HUES48 (cell line): ENCODE data around the gene DAPK3.
"Not testable (repeated sequence)": the region's sequence is repeated elsewhere in the genome, so short reads cannot be mapped to it uniquely, and the experiment has no call there.

Experiments
- H3K27ac ChIP-seq: one replicate; pipeline ENCODE4 v1.7.0; 2013; ENCODE audit warnings: low read depth, low read length, inconsistent platforms
- H3K27me3 ChIP-seq: 2 replicates; pipeline ENCODE4 v1.6.1; 2013; ENCODE audit warnings: mild to moderate bottlenecking, low read length; ENCODE audit not compliant: control insufficient read depth, insufficient read depth
- H3K36me3 ChIP-seq: 2 replicates; pipeline ENCODE4 v1.6.1; 2013; ENCODE audit warnings: low read length; ENCODE audit not compliant: control insufficient read depth, insufficient read depth
- H3K4me1 ChIP-seq: 2 replicates; pipeline ENCODE4 v1.6.1; 2013; ENCODE audit warnings: mild to moderate bottlenecking, low read length; ENCODE audit not compliant: control insufficient read depth, insufficient read depth
- H3K4me3 ChIP-seq: 2 replicates; pipeline ENCODE4 v1.5.1; 2013; ENCODE audit warnings: mild to moderate bottlenecking, low read depth, low read length
- H3K9ac ChIP-seq: 2 replicates; pipeline ENCODE4 v1.6.1; 2013; ENCODE audit warnings: mild to moderate bottlenecking, low read depth, low read length, moderate library complexity
- H3K9me3 ChIP-seq: 2 replicates; pipeline ENCODE4 v1.6.1; 2013; ENCODE audit warnings: low read length; ENCODE audit not compliant: control insufficient read depth, insufficient read depth

DAPK3 gene

DNA sequence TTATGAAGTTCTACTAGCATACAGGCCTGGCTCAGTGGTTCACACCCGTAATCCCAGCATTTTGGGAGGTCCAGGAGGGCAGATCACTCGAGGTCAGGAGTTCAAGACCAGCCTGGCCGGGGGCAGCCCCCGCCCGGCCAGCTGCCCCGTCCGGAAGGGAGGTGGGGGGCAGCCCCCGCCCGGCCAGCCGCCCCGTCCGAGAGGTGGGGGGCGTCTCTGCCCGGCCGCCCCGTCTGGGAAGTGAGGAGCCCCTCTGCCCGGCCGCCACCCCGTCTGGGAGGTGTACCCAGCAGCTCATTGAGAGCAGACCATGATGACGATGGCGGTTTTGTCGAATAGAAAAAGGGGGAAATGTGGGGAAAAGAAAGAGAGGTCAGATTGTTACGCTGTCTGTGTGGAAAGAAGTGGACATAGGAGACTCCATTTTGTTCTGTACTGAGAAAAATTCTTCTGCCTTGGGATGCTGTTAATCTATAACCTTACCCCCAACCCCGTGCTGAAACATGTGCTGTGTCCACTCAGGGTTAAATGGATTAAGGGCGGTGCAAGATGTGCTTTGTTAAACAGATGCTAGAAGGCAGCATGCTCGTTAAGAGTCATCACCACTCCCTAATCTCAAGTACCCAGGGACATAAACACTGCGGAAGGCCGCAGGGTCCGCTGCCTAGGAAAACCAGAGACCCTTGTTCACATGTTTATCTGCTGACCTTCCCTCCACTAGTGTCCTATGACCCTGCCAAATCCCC is 27.9 kb upstream of the DAPK3 start:
- not testable (repeated sequence) for H3K9ac ChIP-seq, H3K4me1 ChIP-seq, H3K36me3 ChIP-seq, H3K4me3 ChIP-seq, H3K9me3 ChIP-seq, H3K27me3 ChIP-seq, H3K27ac ChIP-seq

DNA sequence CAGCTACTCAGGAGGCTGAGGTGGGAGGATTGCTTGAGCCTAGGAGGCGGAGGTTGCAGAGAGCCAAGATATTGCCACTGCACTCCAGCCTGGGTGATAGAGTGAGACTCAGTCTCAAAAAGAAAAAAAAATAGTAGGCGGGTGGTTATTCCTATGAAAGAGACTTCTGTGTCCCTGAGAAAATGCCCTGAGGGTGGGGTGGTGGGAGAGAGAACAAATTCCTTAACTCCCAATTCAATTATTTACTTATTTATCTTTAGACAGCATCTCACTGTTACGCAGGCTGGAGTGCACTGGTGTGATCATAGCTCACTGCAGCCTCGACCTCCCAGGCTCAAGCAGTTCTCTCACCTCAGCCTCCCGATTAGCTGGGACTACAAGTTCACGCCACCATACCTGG is 24.7 kb upstream of the DAPK3 start:
- Histone ChIP-seq H3K9ac (no peak overlapping the region), H3K36me3 (no peaks in the 10 kb centered on the region), H3K27me3 (no peaks in the 10 kb centered on the region), H3K27ac (no peak overlapping the region), H3K9me3 (no peaks in the 10 kb centered on the region), H3K4me1 (no peaks in the 10 kb centered on the region), H3K4me3 (no peak overlapping the region)

DNA sequence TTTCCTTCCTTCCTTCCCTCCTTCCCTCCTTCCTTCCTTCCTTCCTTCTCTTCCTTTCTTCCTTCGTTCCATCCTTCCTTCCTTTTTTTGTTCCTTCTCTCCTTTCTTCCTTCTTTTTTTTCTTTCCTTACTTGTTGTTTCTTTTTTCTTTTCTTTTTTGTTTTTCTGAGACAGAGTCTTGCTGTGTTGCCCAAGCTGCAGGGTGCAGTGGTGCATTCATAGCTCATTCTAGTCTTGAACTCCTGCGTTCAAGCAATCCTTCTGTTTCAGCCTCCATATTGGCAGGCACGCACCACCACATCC is 19.9 kb upstream of the DAPK3 start:
- Histone ChIP-seq H3K27ac (no peak overlapping the region), H3K36me3 (no peaks in the 10 kb centered on the region), H3K9me3 (no peaks in the 10 kb centered on the region), H3K4me3 (no peak overlapping the region), H3K9ac (no peak overlapping the region), H3K27me3 (0 out of 2 replicates have a peak, but pooled peaks cover 1% of the 10 kb centered on the region), H3K4me1 (peaks cover 13% of the 10 kb centered on the region)

DNA sequence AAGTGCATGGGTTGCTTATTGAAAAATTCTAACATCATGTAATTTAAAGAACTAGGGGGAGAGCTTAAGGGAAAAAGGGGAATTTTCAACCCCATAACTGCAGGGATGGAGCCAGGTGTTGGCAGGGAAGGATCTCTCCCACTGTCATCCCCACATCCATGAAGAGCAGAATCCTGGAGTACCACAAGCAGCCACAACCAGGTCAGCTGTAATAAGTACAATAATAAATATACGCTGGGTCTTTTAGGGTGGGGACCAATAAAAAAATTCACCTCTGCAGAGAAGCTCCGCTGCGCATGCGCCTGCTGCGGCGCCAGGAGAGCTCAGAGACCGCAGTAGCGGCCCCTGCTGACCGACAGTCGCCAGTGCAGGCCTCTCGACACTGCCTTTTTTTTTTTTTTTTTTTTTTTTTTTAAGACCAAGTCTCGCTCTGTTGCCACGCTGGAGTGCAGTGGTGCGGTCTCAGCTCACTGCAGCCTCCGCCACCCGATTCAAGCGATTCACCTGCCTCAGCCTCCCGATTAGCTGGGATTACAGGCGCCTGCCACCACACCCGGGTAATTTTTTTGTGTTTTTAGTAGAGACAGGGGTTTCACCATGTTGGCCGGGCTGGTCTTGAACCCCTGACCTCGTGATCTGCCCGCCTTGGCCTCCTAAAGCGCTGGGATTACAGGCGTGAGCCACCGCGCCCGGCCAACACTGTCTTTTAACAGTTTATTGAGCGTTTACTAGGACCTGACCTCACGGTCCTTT is 16.9 kb upstream of the DAPK3 start:
- peak overlapping the region; percentile 96 for H3K4me3 ChIP-seq

DNA sequence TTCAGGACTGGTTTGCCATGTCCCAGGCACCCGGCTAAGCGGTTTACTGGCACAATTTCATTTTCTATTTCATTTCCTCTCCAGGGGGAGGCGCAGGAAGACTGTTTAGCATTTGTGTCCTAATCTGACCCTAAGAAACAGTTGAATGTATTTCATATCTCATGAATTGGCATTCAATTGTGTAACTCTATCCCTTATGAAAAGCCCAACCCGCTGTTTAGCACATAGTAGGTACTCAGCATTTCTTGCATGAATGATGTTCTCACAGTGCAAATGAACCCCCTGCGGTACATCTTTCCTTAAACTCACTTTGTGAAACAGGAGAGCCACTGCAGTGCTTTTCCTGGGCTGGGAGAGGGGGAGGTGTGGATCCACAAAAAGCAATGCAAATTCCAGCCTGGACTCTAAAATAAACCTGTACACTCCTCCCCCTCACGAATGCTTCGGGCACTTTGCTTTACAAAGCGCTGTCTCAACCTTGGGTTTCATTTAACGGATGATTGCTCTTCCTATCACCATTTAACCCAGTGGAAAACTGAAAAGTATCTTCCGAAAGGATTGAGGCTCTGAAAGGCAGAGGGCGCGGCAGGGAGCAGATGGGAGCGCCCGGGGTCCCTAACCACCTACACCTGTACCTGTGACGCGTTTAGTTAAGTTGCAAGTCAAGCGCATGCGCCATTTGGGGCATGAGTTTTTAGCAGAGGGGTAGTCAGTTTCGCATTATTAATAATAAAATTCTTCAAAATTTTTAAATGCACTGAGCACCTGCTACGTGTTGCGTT is 15.6 kb upstream of the DAPK3 start:
- Histone ChIP-seq H3K4me1 (peaks cover 23% of the 10 kb centered on the region), H3K36me3 (peaks cover 31% of the 10 kb centered on the region), H3K9me3 (no peaks in the 10 kb centered on the region), H3K9ac (no peak overlapping the region), H3K27me3 (0 out of 2 replicates have a peak, but pooled peaks cover 3% of the 10 kb centered on the region), H3K27ac (peak overlapping the region; percentile 48), H3K4me3 (peak overlapping the region; percentile 96)

More for the DNA sequence above, 16.9 kb upstream of the DAPK3 start:
- Histone ChIP-seq H3K27me3 (0 out of 2 replicates have a peak, but pooled peaks cover 3% of the 10 kb centered on the region), H3K36me3 (peaks cover 18% of the 10 kb centered on the region), H3K27ac (no peak overlapping the region), H3K9ac (no peak overlapping the region), H3K4me1 (peaks cover 23% of the 10 kb centered on the region), H3K9me3 (no peaks in the 10 kb centered on the region)

DNA sequence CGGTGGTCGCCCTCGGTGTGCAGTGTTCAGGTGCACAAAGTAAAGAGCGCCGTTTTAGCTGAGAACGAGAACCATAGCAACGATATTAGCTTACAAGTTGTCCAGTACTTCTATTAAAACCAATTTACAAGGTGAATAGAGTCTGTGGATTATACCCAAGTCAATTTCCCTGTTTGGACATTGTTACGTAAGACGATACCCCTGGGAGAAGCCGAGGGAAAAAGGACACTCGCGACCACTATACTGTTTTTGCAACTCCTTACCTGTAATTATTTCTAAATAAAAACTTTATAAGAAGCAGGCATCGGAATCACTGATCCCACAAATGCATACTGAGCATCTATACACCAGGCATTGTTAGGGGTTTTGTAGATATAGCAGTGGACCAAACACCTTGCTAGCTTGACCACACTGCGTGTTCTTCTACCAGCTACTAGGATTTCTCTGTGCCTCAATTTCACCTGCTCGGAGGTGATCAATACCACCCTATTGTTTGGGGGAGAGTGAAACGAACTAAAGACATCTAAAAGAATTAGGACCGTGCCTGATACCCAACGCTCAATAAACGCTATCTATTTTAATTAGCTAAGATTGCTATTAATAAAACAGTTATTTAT is 14.9 kb upstream of the DAPK3 start:
- H3K4me3 ChIP-seq = peak overlapping the region; percentile 96
- peak overlapping the region; percentile 48 for H3K27ac ChIP-seq
- no peak overlapping the region for H3K9ac ChIP-seq
- H3K9me3 ChIP-seq = no peaks in the 10 kb centered on the region
- peaks cover 23% of the 10 kb centered on the region for H3K4me1 ChIP-seq
- 0 out of 2 replicates have a peak, but pooled peaks cover 3% of the 10 kb centered on the region for H3K27me3 ChIP-seq
- peaks cover 38% of the 10 kb centered on the region for H3K36me3 ChIP-seq

DNA sequence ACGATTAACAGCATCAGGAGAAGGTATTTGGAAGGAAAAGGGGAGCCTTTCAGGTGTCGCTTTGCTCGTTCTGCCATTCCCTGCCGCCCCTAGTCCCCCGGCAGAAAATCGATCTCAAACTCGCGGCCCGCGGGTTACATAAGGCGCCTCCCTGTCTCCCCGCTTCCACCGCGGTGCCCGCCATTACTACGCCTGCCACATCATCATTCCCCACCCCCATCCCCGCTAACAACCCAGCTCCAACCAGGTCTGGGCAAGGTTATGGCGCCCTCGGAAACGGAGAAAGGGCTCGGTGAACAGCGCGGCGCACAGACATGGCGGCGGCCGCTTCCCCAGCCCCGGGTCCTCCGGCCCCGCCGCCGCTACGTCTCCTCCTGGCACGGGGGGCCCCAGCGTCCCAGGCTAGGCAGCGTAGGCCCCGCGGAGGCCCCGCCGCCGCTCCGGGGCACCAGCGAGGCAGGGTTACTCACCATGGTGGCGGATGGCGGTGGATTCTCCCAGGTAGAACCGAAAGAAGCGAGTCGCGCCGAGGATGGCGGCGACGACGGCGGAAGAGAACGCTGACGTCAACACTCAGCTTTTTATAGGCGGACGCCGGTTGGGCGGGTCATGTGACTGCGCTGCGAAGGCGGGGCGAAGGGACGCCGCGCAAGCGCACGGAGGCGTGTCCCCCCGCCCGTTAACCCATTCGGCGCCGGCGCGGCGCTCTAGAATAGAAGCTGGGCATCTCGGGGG is 14.2 kb upstream of the DAPK3 start, which contains the start of gene EEF2:
Gene EEF2, minus strand, starts transcription at position 556 of the 735 bp plus-strand sequence. Its CDS starts 83 bp downstream, at position 473.
- peak within 1 kb of the TSS; percentile 97 for H3K27ac ChIP-seq
- H3K9me3 ChIP-seq = no peaks in the 10 kb centered on the region
- H3K36me3 ChIP-seq = peaks cover 45% of the 10 kb centered on the region
- H3K4me1 ChIP-seq = peaks cover 23% of the 10 kb centered on the region
- peak within 1 kb of the TSS; percentile 98 for H3K9ac ChIP-seq
- H3K4me3 ChIP-seq = peak within 1 kb of the TSS; percentile 96
- H3K27me3 ChIP-seq = 0 out of 2 replicates have a peak, but pooled peaks cover 3% of the 10 kb centered on the region

DNA sequence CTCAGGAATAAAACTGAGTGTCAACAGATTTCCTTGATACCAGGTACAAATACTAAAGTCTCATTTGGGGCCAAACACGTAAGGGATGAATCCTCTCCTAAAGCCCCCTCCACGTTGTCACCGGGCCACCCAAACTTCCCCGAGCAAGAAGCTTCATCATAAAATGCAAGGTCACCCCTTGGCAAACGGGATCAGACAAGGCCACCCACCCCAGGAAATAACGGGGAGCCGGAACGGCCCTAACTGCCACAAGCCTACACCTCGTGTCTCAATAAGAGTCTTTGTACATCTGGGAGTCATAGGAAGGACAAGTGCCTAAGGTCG is 13.6 kb upstream of the DAPK3 start:
- Histone ChIP-seq H3K4me1 (peaks cover 23% of the 10 kb centered on the region), H3K4me3 (peak overlapping the region; percentile 96), H3K9ac (peak overlapping the region; percentile 98), H3K27me3 (0 out of 2 replicates have a peak, but pooled peaks cover 3% of the 10 kb centered on the region), H3K27ac (peak overlapping the region; percentile 97), H3K9me3 (no peaks in the 10 kb centered on the region), H3K36me3 (peaks cover 50% of the 10 kb centered on the region)

DNA sequence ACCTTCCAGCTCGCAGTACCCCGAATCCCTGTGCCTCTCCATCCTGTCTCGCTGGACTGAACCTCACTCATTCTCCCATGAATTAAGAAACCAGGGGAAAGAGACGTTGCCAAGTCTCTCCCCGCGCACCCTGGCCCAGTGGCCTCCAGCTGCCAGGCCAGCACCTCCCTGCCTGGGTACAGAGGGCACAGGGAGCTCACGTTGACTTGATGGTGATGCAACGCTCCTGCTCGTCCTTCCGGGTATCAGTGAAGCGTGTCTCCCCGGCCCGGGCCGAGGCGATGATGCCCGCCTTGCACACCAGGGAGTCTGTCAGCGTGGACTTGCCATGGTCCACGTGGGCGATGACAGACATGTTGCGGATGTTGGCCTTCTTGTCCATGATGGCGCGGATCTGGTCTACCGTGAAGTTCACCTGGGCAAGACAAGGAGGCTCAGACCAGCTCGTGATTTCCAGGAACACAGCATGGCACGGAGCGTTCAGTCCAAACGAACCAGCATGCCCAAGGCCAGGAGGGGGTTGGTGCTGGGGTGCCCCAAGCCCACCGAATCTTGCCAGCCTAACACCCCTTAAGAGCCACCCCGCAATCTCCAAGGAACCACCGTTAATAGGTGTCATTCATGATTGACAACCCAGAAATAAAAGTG is 13.2 kb upstream of the DAPK3 start:
- Histone ChIP-seq H3K27me3 (0 out of 2 replicates have a peak, but pooled peaks cover 3% of the 10 kb centered on the region), H3K4me1 (peaks cover 23% of the 10 kb centered on the region), H3K36me3 (peaks cover 55% of the 10 kb centered on the region)

DNA sequence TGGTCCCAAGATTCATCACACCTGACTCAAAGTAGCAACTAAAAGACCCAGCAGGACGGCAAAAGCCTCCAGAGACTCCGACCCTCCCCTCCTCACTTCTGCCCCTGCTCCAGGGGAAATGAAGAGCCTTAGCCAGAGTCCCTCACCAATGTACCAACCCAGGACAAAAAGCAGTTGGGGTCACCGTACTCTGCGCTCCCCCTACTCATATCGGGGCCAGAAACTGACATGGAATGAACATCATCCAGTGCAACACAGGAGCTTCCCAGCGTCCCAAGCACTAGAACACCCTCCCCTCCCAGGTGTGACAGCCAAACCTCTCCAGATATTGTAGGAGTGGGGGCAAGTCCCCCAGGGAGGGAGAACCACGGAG is 12.6 kb upstream of the DAPK3 start:
- Histone ChIP-seq H3K27me3 (0 out of 2 replicates have a peak, but pooled peaks cover 3% of the 10 kb centered on the region), H3K36me3 (peaks cover 61% of the 10 kb centered on the region), H3K9me3 (no peaks in the 10 kb centered on the region), H3K27ac (peak overlapping the region; percentile 97), H3K9ac (peak overlapping the region; percentile 98), H3K4me3 (peak overlapping the region; percentile 96), H3K4me1 (peaks cover 23% of the 10 kb centered on the region)

More for the DNA sequence above, 13.2 kb upstream of the DAPK3 start:
- Histone ChIP-seq H3K27ac (peak overlapping the region; percentile 97), H3K9ac (peak overlapping the region; percentile 98), H3K4me3 (peak overlapping the region; percentile 96), H3K9me3 (no peaks in the 10 kb centered on the region)
